Measurements from ENCODE around the gene ETV2.
"Not testable (repeated sequence)": the region's sequence is repeated elsewhere in the genome, so short reads cannot be mapped to it uniquely, and the experiment has no call there.

DNA sequence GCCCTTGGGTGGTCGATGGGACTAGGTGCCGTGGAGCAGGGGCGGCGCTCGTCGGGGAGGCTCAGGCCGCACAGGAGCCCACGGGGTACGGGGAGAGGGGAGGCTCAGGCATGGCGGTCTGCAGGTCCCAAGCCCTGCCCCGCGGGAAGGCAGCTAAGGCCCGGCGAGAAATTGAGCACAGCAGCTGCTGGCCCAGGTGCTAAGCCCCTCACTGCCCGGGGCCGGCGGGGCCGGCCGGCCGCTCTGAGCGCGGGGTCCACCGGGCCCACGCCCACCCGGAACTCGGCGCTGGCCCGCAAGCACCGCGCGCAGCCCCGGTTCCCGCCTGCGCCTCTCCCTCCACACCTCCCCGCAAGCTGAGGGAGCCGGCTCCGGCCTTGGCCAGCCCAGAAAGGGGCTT lies 49.6 kb downstream of the ETV2 start:
- TF ChIP-seq HOXD13 (CRISPR knock-in tag; IDR thresholded peaks at IDR 0.05; ENCODE audit: borderline replicate concordance); KLF17 (tag by site-specific recombination; IDR thresholded peaks at IDR 0.05); ZNF138 (tag by site-specific recombination; IDR thresholded peaks at IDR 0.05; ENCODE audit: borderline replicate concordance); ZNF274 (IDR thresholded peaks at IDR 0.05; ENCODE audit: low read length); ZNF274 (tag by site-specific recombination; IDR thresholded peaks at IDR 0.05; ENCODE audit: borderline replicate concordance); CTCF (tag by site-specific recombination; IDR thresholded peaks at IDR 0.05); ZNF707 (tag by site-specific recombination; IDR thresholded peaks at IDR 0.05); ZNF558 (tag by site-specific recombination; IDR thresholded peaks at IDR 0.05): not testable (repeated sequence)
- TF ChIP-seq, protein P1, sequence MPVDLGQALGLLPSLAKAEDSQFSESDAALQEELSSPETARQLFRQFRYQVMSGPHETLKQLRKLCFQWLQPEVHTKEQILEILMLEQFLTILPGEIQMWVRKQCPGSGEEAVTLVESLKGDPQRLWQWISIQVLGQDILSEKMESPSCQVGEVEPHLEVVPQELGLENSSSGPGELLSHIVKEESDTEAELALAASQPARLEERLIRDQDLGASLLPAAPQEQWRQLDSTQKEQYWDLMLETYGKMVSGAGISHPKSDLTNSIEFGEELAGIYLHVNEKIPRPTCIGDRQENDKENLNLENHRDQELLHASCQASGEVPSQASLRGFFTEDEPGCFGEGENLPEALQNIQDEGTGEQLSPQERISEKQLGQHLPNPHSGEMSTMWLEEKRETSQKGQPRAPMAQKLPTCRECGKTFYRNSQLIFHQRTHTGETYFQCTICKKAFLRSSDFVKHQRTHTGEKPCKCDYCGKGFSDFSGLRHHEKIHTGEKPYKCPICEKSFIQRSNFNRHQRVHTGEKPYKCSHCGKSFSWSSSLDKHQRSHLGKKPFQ (tag by site-specific recombination; IDR thresholded peaks at IDR 0.05) = not testable (repeated sequence)
- TF ChIP-seq, protein P2, sequence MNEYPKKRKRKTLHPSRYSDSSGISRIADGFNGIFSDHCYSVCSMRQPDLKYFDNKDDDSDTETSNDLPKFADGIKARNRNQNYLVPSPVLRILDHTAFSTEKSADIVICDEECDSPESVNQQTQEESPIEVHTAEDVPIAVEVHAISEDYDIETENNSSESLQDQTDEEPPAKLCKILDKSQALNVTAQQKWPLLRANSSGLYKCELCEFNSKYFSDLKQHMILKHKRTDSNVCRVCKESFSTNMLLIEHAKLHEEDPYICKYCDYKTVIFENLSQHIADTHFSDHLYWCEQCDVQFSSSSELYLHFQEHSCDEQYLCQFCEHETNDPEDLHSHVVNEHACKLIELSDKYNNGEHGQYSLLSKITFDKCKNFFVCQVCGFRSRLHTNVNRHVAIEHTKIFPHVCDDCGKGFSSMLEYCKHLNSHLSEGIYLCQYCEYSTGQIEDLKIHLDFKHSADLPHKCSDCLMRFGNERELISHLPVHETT (tag by site-specific recombination; IDR thresholded peaks at IDR 0.05) = not testable (repeated sequence)
